ENCODE measurements around the gene ZNF622.
"Not testable (repeated sequence)": the region's sequence is repeated elsewhere in the genome, so short reads cannot be mapped to it uniquely, and the experiment has no call there.

ZNF622 gene

DNA sequence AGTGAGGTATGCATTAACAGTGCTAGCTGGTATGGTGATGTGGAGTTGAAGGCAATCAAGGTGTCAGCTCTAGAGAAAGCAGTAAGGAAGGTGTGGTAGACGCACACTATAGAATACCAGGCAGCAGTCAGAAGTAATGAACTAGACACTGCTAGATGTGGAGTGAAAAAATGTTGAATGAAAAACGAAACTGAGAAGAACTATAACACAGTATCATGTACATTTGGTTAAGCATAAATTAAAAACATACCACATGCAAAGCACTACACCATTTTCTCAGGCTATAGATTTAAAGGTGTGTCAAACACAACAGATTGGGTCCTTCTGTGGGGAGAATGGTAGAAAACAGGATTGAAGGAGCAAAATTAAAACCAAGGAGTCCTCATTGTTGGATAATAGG is 15.4 kb downstream of the ZNF622 start:
- TF ChIP-seq, protein P1, sequence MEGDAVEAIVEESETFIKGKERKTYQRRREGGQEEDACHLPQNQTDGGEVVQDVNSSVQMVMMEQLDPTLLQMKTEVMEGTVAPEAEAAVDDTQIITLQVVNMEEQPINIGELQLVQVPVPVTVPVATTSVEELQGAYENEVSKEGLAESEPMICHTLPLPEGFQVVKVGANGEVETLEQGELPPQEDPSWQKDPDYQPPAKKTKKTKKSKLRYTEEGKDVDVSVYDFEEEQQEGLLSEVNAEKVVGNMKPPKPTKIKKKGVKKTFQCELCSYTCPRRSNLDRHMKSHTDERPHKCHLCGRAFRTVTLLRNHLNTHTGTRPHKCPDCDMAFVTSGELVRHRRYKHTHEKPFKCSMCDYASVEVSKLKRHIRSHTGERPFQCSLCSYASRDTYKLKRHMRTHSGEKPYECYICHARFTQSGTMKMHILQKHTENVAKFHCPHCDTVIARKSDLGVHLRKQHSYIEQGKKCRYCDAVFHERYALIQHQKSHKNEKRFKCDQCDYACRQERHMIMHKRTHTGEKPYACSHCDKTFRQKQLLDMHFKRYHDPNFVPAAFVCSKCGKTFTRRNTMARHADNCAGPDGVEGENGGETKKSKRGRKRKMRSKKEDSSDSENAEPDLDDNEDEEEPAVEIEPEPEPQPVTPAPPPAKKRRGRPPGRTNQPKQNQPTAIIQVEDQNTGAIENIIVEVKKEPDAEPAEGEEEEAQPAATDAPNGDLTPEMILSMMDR (IDR thresholded peaks at IDR 0.05; ENCODE audit: low read depth, low read length), result no peak
- DNase-seq (ENCODE audit: low read depth in 2 of 2), result no peak
- H3K4me3 ChIP-seq (replicated peaks in 1 of 2; ENCODE audit: low read depth in 2 of 2, low read length in 2 of 2), result no peak overlapping the region

DNA sequence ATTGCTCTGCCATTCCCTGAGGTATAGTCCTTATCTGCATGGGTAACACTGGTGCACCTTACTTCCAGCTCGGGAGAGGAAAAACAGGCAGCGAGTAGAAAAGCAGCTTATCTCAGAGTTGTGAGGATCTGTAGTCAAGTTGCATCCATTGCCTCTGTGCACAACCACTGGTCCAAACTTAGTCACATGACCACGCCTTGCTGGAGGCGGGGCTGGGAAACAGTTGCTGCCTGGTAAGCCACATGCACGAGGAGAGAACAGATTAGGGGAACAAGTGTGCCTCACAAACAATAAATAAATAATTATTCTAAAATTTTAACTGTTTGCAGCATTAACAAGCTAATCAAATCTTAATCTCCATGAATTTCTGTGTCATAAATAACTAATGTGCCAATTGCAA is 18.6 kb downstream of the ZNF622 start:
- no peak overlapping the region for H3K4me3 ChIP-seq (replicated peaks in 1 of 2; ENCODE audit: low read depth in 2 of 2, low read length in 2 of 2)
- no peak for DNase-seq (ENCODE audit: low read depth in 2 of 2)
- TF ChIP-seq, protein P1 (IDR thresholded peaks at IDR 0.05; ENCODE audit: low read depth, low read length), result no peak

DNA sequence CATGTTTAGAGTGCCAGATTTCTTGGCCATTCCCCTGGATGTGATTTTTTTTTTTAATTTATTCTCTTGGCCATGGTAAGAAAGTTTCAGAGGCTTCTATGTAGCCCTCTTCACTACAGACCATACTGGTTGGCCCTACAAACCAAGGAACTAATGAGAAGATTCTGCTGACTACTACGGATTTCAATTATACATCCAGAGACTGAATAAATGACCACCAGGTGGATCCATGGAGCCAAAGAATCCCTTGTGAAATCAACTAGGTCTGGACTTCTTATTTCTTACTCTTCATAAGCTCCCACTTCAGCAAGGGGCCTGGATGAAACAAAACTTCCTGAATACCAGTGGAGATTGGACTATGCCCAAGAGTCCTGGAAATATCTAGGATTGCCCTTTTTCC is 27.6 kb downstream of the ZNF622 start:
- peak; percentile 16 to 35 for DNase-seq (ENCODE audit: low read depth in 2 of 2)

DNA sequence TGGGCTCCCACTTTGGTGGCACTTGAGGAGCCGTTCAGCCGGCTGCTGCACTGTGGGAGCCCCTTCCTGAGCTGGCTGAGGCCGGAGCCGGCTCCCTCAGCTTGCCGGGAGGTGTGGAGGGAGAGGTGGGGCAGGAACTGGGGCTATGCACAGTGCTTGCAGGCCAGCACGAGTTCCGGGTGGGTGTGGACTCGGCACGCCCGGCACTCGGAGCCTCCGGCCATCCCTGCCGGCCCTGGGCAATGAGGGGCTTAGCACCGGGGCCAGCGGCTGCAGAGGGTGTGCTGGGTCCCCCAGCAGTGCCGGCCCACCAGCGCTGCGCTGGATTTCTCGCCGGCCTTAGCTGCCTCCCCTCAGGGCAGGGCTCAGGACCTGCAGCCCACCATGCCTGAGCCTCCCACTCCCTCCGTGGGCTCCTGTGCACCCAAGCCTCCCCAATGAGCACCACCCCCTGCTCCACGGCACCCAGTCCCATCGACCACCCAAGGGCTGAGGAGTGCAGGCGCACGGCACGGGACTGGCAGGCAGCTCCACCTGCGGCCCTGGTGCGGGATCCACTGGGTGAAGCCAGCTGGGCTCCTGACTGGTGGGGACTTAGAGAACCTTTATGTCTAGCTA is 29.4 kb downstream of the ZNF622 start:
- DNase-seq (ENCODE audit: low read depth in 2 of 2); H3K4me3 ChIP-seq (replicated peaks in 1 of 2; ENCODE audit: low read depth in 2 of 2, low read length in 2 of 2): not testable (repeated sequence)

More for the DNA sequence above, 27.6 kb downstream of the ZNF622 start:
- H3K4me3 ChIP-seq (replicated peaks in 1 of 2; ENCODE audit: low read depth in 2 of 2, low read length in 2 of 2), result no peak overlapping the region
- TF ChIP-seq, protein P1 (IDR thresholded peaks at IDR 0.05; ENCODE audit: low read depth, low read length), result peak; percentile 14

DNA sequence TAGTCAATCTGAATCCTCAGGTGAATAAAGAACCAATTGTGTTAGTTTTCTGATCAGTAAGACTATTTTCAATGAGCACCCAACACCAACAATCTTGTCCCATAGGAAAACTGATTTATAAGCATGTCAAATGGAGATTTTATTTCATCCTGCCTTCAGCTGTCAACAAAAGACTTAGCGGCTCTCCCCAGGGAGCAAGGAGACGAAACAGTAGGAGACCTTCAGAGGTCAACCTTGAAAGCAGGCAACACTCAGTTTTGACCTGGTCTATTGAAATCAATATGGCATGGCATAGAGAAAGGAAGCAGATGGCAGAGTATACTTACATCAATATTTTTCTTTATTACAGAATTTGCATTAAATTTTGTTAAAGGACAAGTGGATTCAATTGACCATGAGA is 34.1 kb downstream of the ZNF622 start:
- TF ChIP-seq, protein P1 (IDR thresholded peaks at IDR 0.05; ENCODE audit: low read depth, low read length), result no peak
- no peak for DNase-seq (ENCODE audit: low read depth in 2 of 2)
- H3K4me3 ChIP-seq (replicated peaks in 1 of 2; ENCODE audit: low read depth in 2 of 2, low read length in 2 of 2), result no peak overlapping the region

DNA sequence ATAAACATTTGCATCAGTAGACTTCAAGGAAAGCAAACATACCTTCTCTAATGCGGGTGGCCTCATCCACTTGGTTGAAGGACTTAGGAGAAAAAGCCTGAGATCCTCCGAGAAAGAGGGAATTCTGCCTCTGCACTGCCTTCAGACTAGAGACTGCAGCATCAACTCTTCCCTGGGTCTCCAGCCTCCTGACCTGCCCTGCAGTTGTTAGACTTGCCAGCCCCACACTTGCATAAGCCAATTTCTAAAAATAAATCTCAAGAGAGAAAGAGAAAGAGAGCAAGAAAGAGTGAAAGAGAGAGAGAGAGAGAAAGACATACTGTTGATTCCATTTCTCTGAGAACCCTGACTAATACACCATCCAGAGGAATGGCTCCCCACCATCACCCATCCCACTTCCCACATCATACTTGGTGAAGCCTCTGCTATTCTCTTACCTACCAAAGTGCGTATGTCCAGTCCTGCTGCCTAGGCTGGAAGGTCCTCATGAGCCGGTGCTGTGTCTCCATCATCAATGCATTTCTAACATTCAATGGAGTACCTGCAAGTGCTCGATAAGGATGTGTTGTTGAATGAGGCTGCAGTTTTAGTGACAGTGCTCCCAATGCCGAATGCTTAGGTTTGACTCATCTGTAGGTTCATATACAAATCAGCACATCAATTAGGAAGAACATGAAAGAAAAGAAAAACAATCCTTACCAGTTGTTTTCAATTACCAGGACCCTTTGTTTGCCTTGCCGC is 35.1 kb downstream of the ZNF622 start:
- TF ChIP-seq, protein P1 (IDR thresholded peaks at IDR 0.05; ENCODE audit: low read depth, low read length), result no peak
- no peak overlapping the region for H3K4me3 ChIP-seq (replicated peaks in 1 of 2; ENCODE audit: low read depth in 2 of 2, low read length in 2 of 2)
- no peak for DNase-seq (ENCODE audit: low read depth in 2 of 2)

DNA sequence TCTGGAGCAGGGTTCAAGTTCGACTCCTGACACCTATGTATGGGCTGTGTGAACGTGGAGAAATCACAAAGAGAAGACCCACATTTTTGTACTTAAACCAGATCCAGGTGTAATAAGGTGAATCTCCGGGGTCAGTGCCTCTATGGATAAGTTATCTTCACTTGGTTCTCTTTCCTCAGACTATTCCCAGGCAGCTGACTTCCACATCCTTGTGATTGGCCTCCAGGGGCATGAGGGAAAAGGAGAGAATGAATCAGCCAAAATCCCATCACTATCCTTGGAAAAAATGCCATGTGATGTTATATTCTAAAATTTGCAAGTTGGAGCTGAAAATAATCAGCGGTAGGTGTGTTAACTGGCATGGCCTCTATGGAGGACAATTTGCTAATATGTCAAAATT is 37.2 kb downstream of the ZNF622 start:
- no peak overlapping the region for H3K4me3 ChIP-seq (replicated peaks in 1 of 2; ENCODE audit: low read depth in 2 of 2, low read length in 2 of 2)
- TF ChIP-seq, protein P1 (IDR thresholded peaks at IDR 0.05; ENCODE audit: low read depth, low read length), result no peak
- DNase-seq (ENCODE audit: low read depth in 2 of 2), result no peak
